ENCODE results near the gene KLHL22. TPM values are rescaled to one million over a fixed set of nuclear protein-coding genes. Genes with fewer than 3 reads are reported as not detected.

The KLHL22 gene
- total RNA-seq, 1 experiment from 2014 or later = 20.0 TPM

DNA sequence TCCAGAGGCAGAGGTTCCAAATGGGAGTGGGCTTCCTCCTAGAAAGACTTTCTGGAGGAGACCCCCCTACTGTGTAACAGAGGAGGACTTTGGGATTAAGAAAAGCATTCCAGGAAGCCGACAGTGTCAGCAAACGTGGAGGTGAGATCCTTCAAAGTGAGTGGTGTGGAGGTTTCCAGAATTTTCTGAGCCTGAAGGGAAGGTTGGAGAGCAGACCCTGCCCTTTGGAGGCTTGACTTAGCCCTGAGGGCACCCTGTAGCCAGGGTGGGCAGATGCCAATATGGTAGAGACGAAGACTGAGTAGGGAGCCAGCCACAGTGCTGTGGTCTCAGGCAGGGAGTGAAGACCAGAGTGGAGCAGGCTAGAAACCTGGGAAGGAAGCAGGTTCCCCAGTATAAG is 1.8 kb upstream of the KLHL22 start:
- no peak overlapping the region for H2AFZ ChIP-seq
- no peaks in the 10 kb centered on the region for H3K4me1 ChIP-seq (replicated peaks; ENCODE audit: insufficient read depth)
- H3K27ac ChIP-seq = no peak overlapping the region
- H3K27me3 ChIP-seq (ENCODE audit: insufficient read depth, low read depth) = no peaks in the 10 kb centered on the region
- H3K4me3 ChIP-seq = no peak overlapping the region
- BruUV-seq (replicated peaks) = no TSS peak
- H3F3A ChIP-seq (ENCODE audit: insufficient read depth, low read depth) = no peaks in the 10 kb centered on the region
- no peaks in the 10 kb centered on the region for H3K36me3 ChIP-seq (ENCODE audit: low read depth)
- no peak overlapping the region for H3K4me2 ChIP-seq
- no peaks in the 10 kb centered on the region for H3K9me2 ChIP-seq (ENCODE audit: insufficient read depth)
- no peak for DNase-seq
- no peaks in the 10 kb centered on the region for H4K20me1 ChIP-seq (ENCODE audit: insufficient read depth)
- POLR2A ChIA-PET (ENCODE audit: unreplicated experiment) = no interaction called here
- H3K9me3 ChIP-seq (ENCODE audit: insufficient read depth, low read depth) = no peaks in the 10 kb centered on the region
- H3K79me2 ChIP-seq (ENCODE audit: low read depth) = peaks cover 13% of the 10 kb centered on the region; the same call in 1 of the 2 replicates
- CTCF ChIA-PET = no interaction called here
- intact Hi-C loops (cut with micrococcal nuclease; ENCODE audit: unreplicated experiment) = no loop called here
- TF ChIP-seq EZH2 (IDR thresholded peaks at IDR 0.05; ENCODE audit: low read depth) = no peak
- TF ChIP-seq, protein P1, sequence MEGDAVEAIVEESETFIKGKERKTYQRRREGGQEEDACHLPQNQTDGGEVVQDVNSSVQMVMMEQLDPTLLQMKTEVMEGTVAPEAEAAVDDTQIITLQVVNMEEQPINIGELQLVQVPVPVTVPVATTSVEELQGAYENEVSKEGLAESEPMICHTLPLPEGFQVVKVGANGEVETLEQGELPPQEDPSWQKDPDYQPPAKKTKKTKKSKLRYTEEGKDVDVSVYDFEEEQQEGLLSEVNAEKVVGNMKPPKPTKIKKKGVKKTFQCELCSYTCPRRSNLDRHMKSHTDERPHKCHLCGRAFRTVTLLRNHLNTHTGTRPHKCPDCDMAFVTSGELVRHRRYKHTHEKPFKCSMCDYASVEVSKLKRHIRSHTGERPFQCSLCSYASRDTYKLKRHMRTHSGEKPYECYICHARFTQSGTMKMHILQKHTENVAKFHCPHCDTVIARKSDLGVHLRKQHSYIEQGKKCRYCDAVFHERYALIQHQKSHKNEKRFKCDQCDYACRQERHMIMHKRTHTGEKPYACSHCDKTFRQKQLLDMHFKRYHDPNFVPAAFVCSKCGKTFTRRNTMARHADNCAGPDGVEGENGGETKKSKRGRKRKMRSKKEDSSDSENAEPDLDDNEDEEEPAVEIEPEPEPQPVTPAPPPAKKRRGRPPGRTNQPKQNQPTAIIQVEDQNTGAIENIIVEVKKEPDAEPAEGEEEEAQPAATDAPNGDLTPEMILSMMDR (conservative IDR thresholded peaks at IDR 0.05) = no peak

DNA sequence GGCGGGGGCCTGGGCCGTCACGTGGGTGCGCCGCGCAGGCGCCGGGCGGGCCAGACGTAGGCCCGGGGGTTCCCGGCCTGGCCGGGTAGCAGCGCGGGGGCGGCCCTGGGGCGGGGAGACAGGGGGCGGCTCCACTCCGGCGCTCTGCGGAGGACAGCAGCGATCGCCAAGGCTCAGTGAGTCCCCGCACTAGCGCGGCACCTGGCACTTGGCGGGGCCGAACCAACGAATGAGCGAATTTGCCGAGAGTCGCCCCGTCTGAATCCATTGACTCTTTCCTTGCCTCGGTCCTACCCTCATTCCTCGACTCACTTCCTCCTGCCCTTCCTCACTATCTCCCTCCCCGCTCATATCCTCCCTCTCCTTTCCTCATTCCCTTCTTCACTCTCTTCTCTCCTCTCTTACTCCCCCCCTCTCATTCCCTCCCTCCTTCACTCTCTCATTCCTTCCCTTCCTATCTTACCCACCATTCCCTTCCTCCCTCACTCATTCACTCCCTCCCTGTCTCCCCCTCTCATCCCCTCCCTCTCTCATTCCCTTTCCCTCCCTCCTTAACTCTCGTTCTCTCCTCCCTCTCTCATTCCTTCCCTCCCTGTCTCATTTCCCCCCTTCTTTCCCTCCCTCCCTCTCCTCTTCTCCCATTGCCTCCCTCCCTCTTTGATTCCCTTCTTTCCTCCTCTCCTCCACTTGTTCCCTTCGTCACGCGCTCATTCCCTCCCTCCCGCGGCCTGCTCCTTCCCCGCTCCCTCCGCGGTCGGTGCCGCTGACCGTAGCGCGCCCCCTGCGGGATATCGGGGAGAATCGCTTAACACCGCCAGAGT is 476 bp upstream of the KLHL22 start:
- no peaks in the 10 kb centered on the region for H4K20me1 ChIP-seq (ENCODE audit: insufficient read depth)
- intact Hi-C loops (cut with micrococcal nuclease; ENCODE audit: unreplicated experiment) = loop anchor here (1.0 kb wide), 1 partner anchor 35 kb away; no protein-coding TSS in a partner anchor
- peak overlapping the region; percentile 73 for H3K27ac ChIP-seq
- peak; percentile 66 to 88 for DNase-seq
- H3K4me3 ChIP-seq = peak overlapping the region; percentile 78
- TF ChIP-seq EZH2 (IDR thresholded peaks at IDR 0.05; ENCODE audit: low read depth) = no peak
- TF ChIP-seq, protein P1 (conservative IDR thresholded peaks at IDR 0.05) = peak; percentile 83
- peak overlapping the region; percentile 95 for H3K4me2 ChIP-seq
- no peaks in the 10 kb centered on the region for H3F3A ChIP-seq (ENCODE audit: insufficient read depth, low read depth)
- ChIA-PET CTCF (interaction anchor here (0.8 kb wide), 1 partner anchor 178 kb away, joined by 6 read pairs; no protein-coding TSS in a partner anchor), POLR2A (ENCODE audit: unreplicated experiment) (no interaction called here)
- H3K79me2 ChIP-seq (ENCODE audit: low read depth) = peaks cover 13% of the 10 kb centered on the region; the same call in 1 of the 2 replicates
- H2AFZ ChIP-seq = peak overlapping the region; percentile 87
- no TSS peak for BruUV-seq (replicated peaks)
- no peaks in the 10 kb centered on the region for H3K36me3 ChIP-seq (ENCODE audit: low read depth)
- no peaks in the 10 kb centered on the region for H3K4me1 ChIP-seq (replicated peaks; ENCODE audit: insufficient read depth)
- H3K9me2 ChIP-seq (ENCODE audit: insufficient read depth) = no peaks in the 10 kb centered on the region
- H3K9me3 ChIP-seq (ENCODE audit: insufficient read depth, low read depth) = no peaks in the 10 kb centered on the region
- H3K27me3 ChIP-seq (ENCODE audit: insufficient read depth, low read depth) = no peaks in the 10 kb centered on the region

DNA sequence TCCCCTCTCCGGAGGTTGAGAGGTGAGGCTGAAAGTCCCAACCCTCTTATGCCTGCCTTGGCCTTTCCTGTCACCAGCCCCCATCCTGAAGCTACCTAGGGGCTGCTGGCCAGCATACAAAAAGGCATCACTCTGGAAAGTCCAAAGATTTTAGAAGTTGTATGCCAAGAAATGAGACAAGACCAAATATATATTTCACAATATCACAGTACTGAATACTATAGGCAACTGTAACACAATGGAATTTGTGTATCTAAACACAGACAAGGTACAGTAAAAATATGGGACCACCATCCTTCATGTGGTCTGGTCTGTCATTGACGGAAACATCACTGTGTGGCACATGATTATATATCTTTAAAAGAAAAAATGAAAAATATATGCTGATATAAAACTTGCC is 4.2 kb downstream of the KLHL22 start:
- Histone ChIP-seq H3K9me2 (ENCODE audit: insufficient read depth) (no peaks in the 10 kb centered on the region), H3F3A (ENCODE audit: insufficient read depth, low read depth) (no peaks in the 10 kb centered on the region), H3K79me2 (ENCODE audit: low read depth) (0 out of 2 replicates have a peak, but pooled peaks cover 9% of the 10 kb centered on the region), H3K27ac (no peak overlapping the region), H3K4me1 (replicated peaks; ENCODE audit: insufficient read depth) (no peaks in the 10 kb centered on the region), H3K27me3 (ENCODE audit: insufficient read depth, low read depth) (no peaks in the 10 kb centered on the region), H3K36me3 (ENCODE audit: low read depth) (no peaks in the 10 kb centered on the region), H3K9me3 (ENCODE audit: insufficient read depth, low read depth) (no peaks in the 10 kb centered on the region), H2AFZ (no peak overlapping the region), H4K20me1 (ENCODE audit: insufficient read depth) (no peaks in the 10 kb centered on the region), H3K4me3 (no peak overlapping the region), H3K4me2 (no peak overlapping the region)
- intact Hi-C loops (cut with micrococcal nuclease; ENCODE audit: unreplicated experiment) = no loop called here
- ChIA-PET POLR2A (ENCODE audit: unreplicated experiment) (no interaction called here), CTCF (no interaction called here)
- DNase-seq = no peak
- no TSS peak for BruUV-seq (replicated peaks)
- TF ChIP-seq, protein P1 (conservative IDR thresholded peaks at IDR 0.05) = no peak
- TF ChIP-seq EZH2 (IDR thresholded peaks at IDR 0.05; ENCODE audit: low read depth) = no peak

Measured in PC-9 (cell line).